ENCODE data around the gene C17orf113.

- TF ChIP-seq RFX5 (IDR thresholded peaks at IDR 0.05; ENCODE audit: low read depth, low read length) (no peak), POLR2A (IDR thresholded peaks at IDR 0.05; ENCODE audit: low read depth, low read length) (no peak), MAZ (IDR thresholded peaks at IDR 0.05; ENCODE audit: borderline replicate concordance, low read depth, low read length) (no peak), CTCF (conservative IDR thresholded peaks at IDR 0.05; ENCODE audit: low read depth, low read length) (no peak), RAD21 (IDR thresholded peaks at IDR 0.05; ENCODE audit: low read length) (no peak), NFE2L2 (IDR thresholded peaks at IDR 0.05; ENCODE audit: low read depth, low read length) (no peak), MAFK (IDR thresholded peaks at IDR 0.05; ENCODE audit: low read depth, low read length) (no peak), CEBPB (IDR thresholded peaks at IDR 0.05; ENCODE audit: low read depth, low read length) (no peak), CHD1 (IDR thresholded peaks at IDR 0.05; ENCODE audit: low read depth, low read length) (no peak), USF2 (IDR thresholded peaks at IDR 0.05; ENCODE audit: low read depth, low read length) (no peak), SMC3 (IDR thresholded peaks at IDR 0.05; ENCODE audit: low read depth, low read length) (no peak), BHLHE40 (IDR thresholded peaks at IDR 0.05; ENCODE audit: low read depth, low read length) (no peak), FOS (IDR thresholded peaks at IDR 0.05; ENCODE audit: low read depth, low read length) (no peak), ELK1 (IDR thresholded peaks at IDR 0.05; ENCODE audit: borderline replicate concordance, low read depth, low read length) (no peak)
Measured at GRCh38 chr17:42062681-42063080, 12.3 kb upstream of the C17orf113 start.

All from IMR-90 (cell line).